Gastrocnemius medialis (tissue), 4 donors: ENCODE results near the gene CCN6.

Experiments
- POLR2A ChIP-seq, 2 donors: fragments of 450-650 bp; IDR thresholded peaks; one replicate each; pipeline ENCODE4 v1.6.1; 2017; ENCODE audit warnings: antibody characterized with exemption in 2 of 2, mild to moderate bottlenecking in 2 of 2, moderate library complexity in 2 of 2
- TF ChIP-seq, protein P1 (sequence below), 5 experiments: fragments of 450-650 bp in 3 of 5; fragments of 200-600 bp in 2 of 5; sonication (generic) in 2 of 5; IDR thresholded peaks in 4 of 5; conservative IDR thresholded peaks in 1 of 5; 1 replicate in 4 of 5; 2 replicates in 1 of 5; pipeline ENCODE4 v1.5.1; 2016 to 2019; ENCODE audit warnings: antibody characterized with exemption in 5 of 5, mild to moderate bottlenecking in 3 of 5, moderate library complexity in 3 of 5

GRCh38 chr6:112019589-112019988 is 34.3 kb upstream of the CCN6 start:
- TF ChIP-seq, protein P1, sequence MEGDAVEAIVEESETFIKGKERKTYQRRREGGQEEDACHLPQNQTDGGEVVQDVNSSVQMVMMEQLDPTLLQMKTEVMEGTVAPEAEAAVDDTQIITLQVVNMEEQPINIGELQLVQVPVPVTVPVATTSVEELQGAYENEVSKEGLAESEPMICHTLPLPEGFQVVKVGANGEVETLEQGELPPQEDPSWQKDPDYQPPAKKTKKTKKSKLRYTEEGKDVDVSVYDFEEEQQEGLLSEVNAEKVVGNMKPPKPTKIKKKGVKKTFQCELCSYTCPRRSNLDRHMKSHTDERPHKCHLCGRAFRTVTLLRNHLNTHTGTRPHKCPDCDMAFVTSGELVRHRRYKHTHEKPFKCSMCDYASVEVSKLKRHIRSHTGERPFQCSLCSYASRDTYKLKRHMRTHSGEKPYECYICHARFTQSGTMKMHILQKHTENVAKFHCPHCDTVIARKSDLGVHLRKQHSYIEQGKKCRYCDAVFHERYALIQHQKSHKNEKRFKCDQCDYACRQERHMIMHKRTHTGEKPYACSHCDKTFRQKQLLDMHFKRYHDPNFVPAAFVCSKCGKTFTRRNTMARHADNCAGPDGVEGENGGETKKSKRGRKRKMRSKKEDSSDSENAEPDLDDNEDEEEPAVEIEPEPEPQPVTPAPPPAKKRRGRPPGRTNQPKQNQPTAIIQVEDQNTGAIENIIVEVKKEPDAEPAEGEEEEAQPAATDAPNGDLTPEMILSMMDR (IDR thresholded peaks at IDR 0.05 in 4 of 5, conservative IDR thresholded peaks at IDR 0.05 in 1 of 5) = no peak
- no peak for TF ChIP-seq POLR2A (IDR thresholded peaks at IDR 0.05)
